GM21381 (cell line): ENCODE measurements around the gene HEG1.
A peak's percentile ranks its signal among the peaks of the same experiment; 100 is the strongest.
"Not testable (repeated sequence)": the region's sequence is repeated elsewhere in the genome, so short reads cannot be mapped to it uniquely, and the experiment has no call there.

Experiments used
- ATAC-seq: cut with Tn5 transposase; IDR thresholded peaks from one replicate; pipeline ENCODE4 v1.9.1; 2021; ENCODE audit warnings: mild to moderate bottlenecking, moderate library complexity; ENCODE audit not compliant: unreplicated experiment

HEG1 gene

GRCh38 chr3:125055913-125056745, at the start of gene HEG1:
Gene HEG1, minus strand, starts transcription at chr3:125055997. Its CDS starts 107 bp downstream, at chr3:125055890.
- ATAC-seq: peak; percentile 54

DNA sequence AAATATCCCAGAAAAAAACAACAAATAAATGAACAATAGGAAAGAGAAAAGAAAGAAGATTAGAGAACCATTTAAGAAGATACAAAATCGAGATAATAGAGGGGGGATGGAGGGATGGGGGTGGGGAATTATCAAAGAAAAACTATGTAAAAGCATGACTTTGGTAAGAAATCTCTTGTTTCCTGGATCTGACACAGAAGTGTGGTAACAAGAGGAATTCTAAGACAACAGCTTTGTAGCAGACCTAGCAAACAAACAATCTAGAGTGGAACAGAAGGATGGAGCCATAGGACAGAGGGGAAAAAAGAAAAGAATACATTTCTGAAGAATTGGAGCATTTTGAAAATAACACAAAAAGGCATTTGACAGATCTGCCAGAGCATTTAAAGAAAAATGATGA, 49.3 kb upstream of the HEG1 start:
- no peak for ATAC-seq

DNA sequence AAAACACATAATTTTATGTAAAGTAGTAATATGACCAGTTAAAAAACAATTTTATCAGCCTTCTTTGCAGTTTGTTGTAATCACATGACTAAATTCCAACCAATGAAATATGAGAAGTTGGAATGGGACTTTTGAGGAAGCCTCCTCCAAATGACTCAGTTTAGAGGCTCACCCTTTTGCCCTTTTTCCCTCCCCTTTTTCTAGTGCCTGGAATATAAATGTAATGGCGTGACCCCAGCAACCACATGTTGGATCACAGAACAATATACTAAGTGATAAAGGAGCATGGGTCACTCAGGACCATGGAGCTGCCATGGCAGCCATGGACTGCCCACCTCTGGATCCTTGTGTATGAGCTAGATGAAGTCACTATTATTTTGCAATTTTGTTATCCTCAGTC, 48.8 kb upstream of the HEG1 start:
- ATAC-seq: no peak

DNA sequence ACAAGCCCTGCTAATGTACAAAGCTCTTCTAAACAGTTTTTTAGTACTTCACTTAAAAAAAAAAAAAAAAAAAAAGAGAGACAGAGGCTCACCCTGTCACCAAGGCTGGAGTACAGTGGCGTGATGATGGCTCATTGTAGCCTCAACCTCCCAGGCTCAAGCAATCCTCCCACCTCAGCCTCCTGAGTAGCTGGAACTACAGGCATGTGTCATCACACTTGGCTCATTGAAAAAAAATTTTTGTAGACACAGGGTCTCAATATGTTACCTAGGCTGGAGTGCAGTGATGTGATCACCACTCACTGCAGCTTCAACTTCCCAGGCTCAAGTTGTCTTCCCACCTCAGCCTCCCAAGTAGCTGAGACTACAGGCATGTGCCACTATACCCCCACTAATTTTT, 47.6 kb upstream of the HEG1 start:
- no peak for ATAC-seq

- no peak for ATAC-seq
Measured at GRCh38 chr3:125102470-125102869, 46.7 kb upstream of the HEG1 start.

DNA sequence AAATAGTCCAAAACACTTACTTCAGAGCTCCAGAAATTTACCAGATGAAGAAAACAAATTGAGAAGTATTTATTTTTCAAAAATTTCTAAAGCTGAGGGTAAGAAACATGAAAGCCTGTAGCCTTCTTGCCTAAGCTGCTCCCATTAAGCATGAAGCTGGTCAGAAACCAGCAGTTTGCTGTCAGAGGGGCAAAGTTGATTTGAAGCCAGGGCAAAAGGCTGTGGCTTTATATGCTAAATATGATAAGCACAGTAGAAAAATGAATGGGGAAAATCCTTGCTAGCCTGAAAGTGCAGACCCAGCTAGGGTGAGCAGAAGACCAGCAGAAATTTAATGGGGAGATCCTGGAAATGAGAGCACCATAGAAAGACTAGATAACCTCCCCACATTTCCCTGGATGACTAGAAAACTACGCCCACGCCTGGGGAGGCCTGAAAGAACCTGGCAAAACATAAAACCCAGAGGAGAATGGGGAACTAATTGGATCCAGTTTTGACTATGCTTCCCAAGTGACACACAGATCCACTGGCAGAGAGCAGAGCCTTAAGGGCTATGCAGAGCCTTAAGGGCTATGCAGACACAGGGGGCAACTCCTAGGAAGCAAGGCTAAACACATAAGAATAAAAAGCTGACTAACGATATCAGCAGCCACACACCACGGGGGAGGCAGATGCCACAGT, 43.0 kb upstream of the HEG1 start:
- ATAC-seq: no peak

- ATAC-seq: no peak
Measured at GRCh38 chr3:125090649-125091048, 34.9 kb upstream of the HEG1 start.

DNA sequence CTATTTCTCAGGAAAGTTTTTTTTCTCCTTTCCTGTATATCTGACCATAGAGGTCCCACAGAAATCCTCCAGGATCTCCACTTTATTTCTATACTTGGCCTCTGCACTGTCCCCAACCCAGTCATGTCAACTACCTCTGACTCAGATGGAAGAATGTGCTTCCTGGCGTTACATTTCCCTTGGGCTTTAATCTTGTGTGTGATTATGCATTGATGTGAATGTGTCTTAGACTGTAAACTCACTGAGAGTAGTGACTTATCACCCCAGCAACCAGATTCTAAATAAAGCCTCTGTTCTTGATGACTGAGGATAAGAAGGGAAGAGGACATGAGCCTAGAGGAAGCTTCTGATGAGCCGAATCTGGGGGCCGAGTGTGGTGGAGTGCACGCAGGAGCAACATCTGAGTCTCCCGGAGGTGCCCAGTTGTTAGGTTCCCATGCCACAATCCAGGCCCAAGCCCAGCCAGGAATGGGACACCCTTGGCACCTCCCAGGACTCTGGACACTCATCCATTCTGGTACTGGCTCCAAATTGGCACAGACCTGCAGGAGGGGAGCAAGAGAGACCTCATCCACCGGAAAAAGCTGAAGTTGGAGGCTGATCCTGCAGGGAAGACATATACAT, 32.1 kb upstream of the HEG1 start:
- no peak for ATAC-seq

GRCh38 chr3:125085166-125085565, 29.4 kb upstream of the HEG1 start:
- no peak for ATAC-seq

DNA sequence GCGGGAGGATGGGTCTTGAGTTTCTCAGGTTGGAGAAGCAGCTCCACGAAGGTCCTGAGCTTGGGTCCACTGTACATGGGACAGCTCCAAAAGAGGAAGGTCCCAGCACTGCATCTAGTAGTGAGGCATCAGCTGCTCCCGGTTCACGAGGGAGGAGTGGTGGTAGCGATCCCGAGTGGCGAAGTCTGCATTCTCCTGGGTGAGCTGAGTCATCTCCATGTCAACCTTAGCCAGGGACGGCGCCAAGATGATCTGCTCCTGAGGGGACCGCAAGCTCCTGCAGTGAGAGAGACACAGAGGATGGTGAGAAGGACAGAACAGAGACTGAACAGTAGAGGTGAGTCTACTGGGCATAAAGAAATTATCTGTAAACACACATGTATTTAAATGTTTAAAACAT, 28.0 kb upstream of the HEG1 start:
- no peak for ATAC-seq

DNA sequence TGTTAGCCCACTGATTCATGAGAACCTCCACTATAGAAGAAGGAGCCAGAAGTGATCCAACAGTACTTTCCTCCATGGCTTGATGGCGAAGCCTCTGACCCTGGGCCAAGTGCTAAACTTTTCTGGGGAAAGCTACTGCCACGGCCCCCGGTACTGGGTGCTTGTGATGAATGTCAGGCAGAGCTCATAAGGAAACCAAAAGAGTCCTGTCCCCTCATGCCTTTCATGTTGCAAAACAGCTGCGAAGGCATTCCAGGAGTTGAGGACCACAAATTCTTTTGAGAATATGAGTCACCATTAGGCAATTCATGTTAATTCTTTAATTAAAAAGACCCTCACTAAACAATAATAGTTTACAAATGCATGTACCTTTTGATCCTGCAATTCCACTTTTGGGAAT, 26.5 kb upstream of the HEG1 start:
- not testable (repeated sequence) for ATAC-seq

DNA sequence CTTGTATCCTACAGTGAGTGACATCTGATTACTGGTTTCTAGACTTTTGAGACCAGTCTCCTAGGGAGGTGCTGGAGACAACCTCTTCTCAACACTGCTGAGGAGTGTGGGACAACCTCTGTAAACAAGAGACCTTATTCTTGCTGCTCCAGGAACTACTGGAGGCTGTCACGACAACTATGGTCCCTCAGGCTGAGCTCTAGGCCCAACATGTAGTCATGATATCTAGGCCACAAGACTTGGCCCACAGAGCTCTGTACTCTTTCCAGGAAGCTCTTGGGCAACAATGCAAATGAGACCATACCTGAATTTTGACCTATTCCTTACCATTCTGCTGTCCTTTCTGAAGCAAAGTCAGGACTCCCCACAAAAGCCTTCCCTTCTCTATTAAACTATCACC, 24.3 kb upstream of the HEG1 start:
- no peak for ATAC-seq

- ATAC-seq: no peak
Measured at GRCh38 chr3:125079675-125080045, 23.9 kb upstream of the HEG1 start.

DNA sequence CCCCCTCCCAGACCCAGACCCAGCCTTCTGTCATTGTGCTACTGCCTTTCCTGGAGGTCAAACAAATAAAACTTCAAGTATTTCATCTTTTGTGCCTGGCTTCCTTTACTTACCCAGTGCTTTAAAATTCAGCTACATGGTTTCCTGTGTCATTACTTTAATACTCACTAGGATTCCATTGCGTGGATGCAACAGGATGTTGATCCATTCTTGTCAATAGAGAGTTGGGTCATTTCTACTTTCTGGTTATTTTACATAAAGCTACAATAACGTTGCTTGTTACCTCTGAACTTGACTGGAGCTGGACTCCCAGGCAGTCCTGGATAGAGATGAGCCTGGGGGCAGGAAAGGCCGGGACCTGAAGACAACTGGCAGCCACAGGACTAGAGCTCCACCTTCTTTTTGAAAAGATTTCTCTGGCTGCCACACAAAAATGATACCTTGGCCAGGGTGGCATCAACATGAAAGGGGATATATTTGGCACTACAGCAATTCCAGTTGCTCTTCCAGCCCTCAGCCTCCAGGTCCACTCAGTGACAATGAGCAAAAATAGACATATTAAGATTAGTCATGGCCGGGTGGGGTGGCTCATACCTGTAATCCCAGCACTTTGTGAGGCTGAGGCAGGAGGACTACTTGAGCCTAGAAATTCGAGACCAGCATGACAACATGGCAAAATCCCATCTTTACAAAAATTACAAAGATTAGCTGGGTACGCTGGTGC, 23.3 kb upstream of the HEG1 start:
- ATAC-seq: no peak

- peak; percentile 60 for ATAC-seq
Measured at GRCh38 chr3:125077864-125078263, 22.1 kb upstream of the HEG1 start.

- ATAC-seq: no peak
Measured at GRCh38 chr3:125076464-125076863, 20.7 kb upstream of the HEG1 start.

DNA sequence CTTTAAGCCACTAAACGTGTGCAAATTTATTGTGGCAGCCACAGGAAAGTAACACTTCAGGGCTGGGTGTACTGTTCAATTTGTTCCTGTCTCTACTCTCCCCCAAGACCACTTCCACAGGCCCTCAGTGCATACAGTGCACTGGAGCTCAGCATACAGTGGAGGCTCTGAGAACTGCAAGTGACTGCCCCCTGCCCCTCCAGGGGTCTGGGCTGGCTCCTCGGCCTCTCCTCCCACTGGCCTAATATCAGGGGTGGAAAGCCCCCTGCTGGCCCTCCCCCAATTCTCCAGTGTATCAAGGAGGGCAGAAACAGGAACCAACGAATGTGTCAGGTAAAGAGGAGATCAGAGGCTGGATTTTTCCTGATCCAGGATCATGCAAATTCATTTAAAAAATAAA, 19.9 kb upstream of the HEG1 start:
- no peak for ATAC-seq

DNA sequence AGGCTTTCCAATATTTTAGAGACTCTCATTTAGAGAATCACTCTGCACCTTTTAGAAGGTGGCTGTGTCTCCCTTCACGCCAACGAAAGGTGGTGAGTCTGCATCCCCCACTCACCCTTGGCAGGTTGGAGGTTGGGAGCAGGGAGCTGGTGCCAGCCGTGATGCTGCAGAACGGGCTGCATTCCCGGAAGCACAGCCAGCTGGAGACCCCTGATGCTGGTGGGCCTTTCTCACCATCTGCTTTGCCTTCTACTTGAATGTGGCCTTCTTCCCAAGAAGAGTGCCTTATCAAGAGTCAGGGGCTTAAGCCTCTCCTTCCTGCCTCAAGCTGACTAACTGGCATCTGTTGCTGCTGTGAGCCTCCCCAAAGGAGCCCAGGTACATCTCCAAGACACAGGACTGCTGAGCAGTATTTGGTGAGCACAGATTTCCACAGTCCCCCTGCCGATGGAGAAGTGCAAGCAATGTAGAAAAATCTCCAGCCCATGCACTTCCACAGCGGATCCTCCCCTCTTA, 17.7 kb upstream of the HEG1 start:
- no peak for ATAC-seq

DNA sequence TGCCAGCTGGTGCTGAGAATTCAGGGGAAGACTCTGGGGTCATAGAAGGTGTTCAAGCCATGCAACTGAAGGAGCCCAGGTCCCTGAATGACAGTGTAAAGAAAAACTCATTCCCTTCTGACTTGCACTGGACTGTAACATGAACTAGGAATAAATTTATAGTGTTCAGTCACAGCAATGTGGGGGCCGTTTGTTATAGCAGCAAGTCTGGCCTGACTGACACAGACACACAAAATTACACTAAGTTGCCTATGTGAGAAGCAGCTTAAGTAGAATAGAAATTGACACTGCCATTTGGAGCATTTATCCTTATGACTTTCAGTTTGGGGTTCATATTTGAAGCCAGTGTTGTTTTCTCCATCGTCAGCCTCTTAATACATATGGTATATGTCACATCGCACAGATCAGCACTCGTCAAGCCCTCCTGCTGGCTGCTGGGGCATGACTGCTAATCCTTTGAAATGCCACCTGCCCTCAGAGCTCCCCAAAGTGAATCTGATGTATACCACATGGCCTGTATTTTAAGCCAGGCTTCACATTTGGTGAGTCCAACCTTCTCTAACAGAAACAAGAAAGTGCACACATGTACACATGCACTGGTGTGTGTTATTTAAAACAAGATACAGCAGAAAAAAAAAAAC, 17.1 kb upstream of the HEG1 start:
- ATAC-seq: no peak

DNA sequence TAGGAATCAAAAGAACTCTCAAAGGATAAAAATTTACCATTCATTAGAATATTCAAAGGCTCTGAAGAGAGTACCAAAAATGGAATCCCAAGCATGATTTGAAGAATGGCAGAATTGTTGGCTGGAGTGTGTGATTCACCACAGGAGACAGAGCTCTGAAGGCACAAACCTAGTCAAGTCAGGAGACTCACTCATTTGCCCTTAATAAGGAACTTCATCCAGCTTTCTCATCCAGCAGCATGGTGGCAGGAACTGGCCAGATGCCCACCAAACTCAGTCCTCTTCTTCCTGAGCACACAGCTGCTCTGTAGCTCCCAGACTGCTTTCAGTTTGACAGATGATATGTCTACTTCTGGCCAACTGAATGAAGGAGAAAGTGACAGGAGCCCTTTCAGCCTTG, 16.5 kb upstream of the HEG1 start:
- ATAC-seq: no peak
